K562 (cell line): ENCODE data around the gene ACBD4. TPM values are rescaled to one million over a fixed set of nuclear protein-coding genes. Genes with fewer than 3 reads are reported as not detected.

ENCODE experiments used
- ATF1 ChIP-seq, 2 experiments: fragments of 450-650 bp in 1 of 2; IDR thresholded peaks; 2 replicates each; pipeline ENCODE4 v1.6.1; 2016; ENCODE audit warnings: missing compliant biosample characterization in 1 of 2, missing genetic modification characterization in 1 of 2
- E2F6 ChIP-seq, 2 experiments: IDR thresholded peaks; 2 replicates each; pipeline ENCODE4 v1.6.1; 2011; ENCODE audit warnings: borderline replicate concordance in 1 of 2, control low read depth in 1 of 2, low read depth in 1 of 2, low read length in 1 of 2, mild to moderate bottlenecking in 1 of 2, mixed read lengths in 1 of 2, moderate library complexity in 1 of 2; ENCODE audit not compliant: insufficient read depth in 1 of 2, insufficient read length in 1 of 2, poor library complexity in 1 of 2, severe bottlenecking in 1 of 2; ENCODE audit errors: extremely low read depth in 1 of 2
- E2F8 ChIP-seq: fragments of 450-650 bp; IDR thresholded peaks from 2 replicates; pipeline ENCODE4 v1.7.1; 2018; ENCODE audit warnings: mild to moderate bottlenecking, low read depth; ENCODE audit not compliant: partially characterized antibody
- ETS1 ChIP-seq: conservative IDR thresholded peaks from 2 replicates; pipeline ENCODE4 v1.6.1; 2011; ENCODE audit warnings: low read depth, mild to moderate bottlenecking, low read length; ENCODE audit not compliant: control insufficient read depth
- HMG20A ChIP-seq: fragments of 450-650 bp; formaldehyde crosslinking; conservative IDR thresholded peaks from 2 replicates; pipeline ENCODE4 v1.4.0; 2020; ENCODE audit warnings: mild to moderate bottlenecking, mixed read lengths
- HNRNPK ChIP-seq: fragments of 200-400 bp; formaldehyde crosslinking; IDR thresholded peaks from one replicate; pipeline ENCODE4 v1.6.1; 2018; ENCODE audit warnings: mild to moderate bottlenecking, low read depth, low read length; ENCODE audit not compliant: poor library complexity, severe bottlenecking
- HOXB6 ChIP-seq: fragments of 250-450 bp; sonication (Bioruptor Pico); IDR thresholded peaks from 2 replicates; pipeline ENCODE4 v1.5.1; 2022; ENCODE audit warnings: mild to moderate bottlenecking, borderline replicate concordance
- NCOA6 ChIP-seq: fragments of 450-650 bp; IDR thresholded peaks from 2 replicates; pipeline ENCODE4 v1.6.1; 2017; ENCODE audit warnings: mild to moderate bottlenecking
- PHB2 ChIP-seq: fragments of 450-650 bp; IDR thresholded peaks from 2 replicates; pipeline ENCODE4 v1.6.1; 2017; ENCODE audit warnings: low read depth
- TGIF2 ChIP-seq: sonication (generic); formaldehyde crosslinking; IDR thresholded peaks from 2 replicates; pipeline ENCODE4 v1.8.1; 2022; ENCODE audit warnings: mild to moderate bottlenecking, missing genetic modification reagents, moderate library complexity
- UBTF ChIP-seq, 2 experiments: IDR thresholded peaks; 2 replicates each; pipeline ENCODE4 v1.6.1; 2012; ENCODE audit warnings: improper control_type of control experiment in 2 of 2, low read depth in 2 of 2, low read length in 2 of 2, borderline replicate concordance in 1 of 2
- ZNF280A ChIP-seq: fragments of 450-650 bp; IDR thresholded peaks from 2 replicates; pipeline ENCODE4 v1.6.1; 2018; ENCODE audit warnings: mild to moderate bottlenecking, low read depth; ENCODE audit not compliant: partially characterized antibody
- ZNF398 ChIP-seq: fragments of 250-450 bp; sonication (Bioruptor Pico); IDR thresholded peaks from 2 replicates; pipeline ENCODE4 v1.8.0; 2021; ENCODE audit warnings: moderate library complexity, mild to moderate bottlenecking, inconsistent platforms
- polyA plus RNA-seq, 8 experiments: library from polyadenylated mRNA; depleted of rRNA in 4 of 8; stranded (reverse) in 5 of 8; unstranded in 3 of 8; fragments of >200 nt; fragmentation: Nextera tagmentation in 2 of 8; fragmentation: Illumina TruSeq in 1 of 8; extraction: Ambion mirVana in 2 of 8; extraction: Trizol in 1 of 8; gene quantifications; 2 replicates each; pipeline versions ENCODE4 v1.2.1 to v1.2.3, GENCODE V29; 2011 to 2014; ENCODE audit warnings: inconsistent platforms in 1 of 8, missing spikeins in 1 of 8
- total RNA-seq, 7 experiments: library from RNA; depleted of rRNA in 6 of 7; stranded (reverse); fragments of >200 nt in 6 of 7; fragmentation: Illumina TruSeq in 2 of 7; extraction: Trizol in 2 of 7; gene quantifications; 2 replicates each; pipeline versions ENCODE4 v1.2.1 to v1.2.3, GENCODE V29; 2011 to 2021; ENCODE audit warnings: low replicate concordance in 1 of 7

Gene ACBD4
- total and polyA plus RNA-seq, 9 of the 15 experiments (the other 6 are each of a cell fraction or from before 2014, with no cell fraction given) = 0.14 to 6.9 (median 4.6) TPM

GRCh38 chr17:45146890-45147580 is 11.5 kb downstream of the ACBD4 start (continued):
- TF ChIP-seq E2F6 (IDR thresholded peaks at IDR 0.05; ENCODE audit: borderline replicate concordance in 1 of 2, extremely low read depth in 1 of 2, insufficient read depth in 1 of 2, insufficient read length in 1 of 2, low read depth in 1 of 2, low read length in 1 of 2, poor library complexity in 1 of 2, severe bottlenecking in 1 of 2) (peak in 1 of 2 experiments; percentile 22), HOXB6 (CRISPR knock-in tag) (no peak), HMG20A (CRISPR knock-in tag) (no peak), TGIF2 (CRISPR knock-in tag) (no peak), ATF1 (CRISPR knock-in tag; IDR thresholded peaks at IDR 0.05) (no peak), ATF1 (tag; IDR thresholded peaks at IDR 0.05) (no peak; the same call in 1 of the 2 replicates), HNRNPK (no peak), ZNF398 (no peak), PHB2 (no peak), ZNF280A (no peak), E2F8 (no peak), ETS1 (no peak), UBTF (IDR thresholded peaks at IDR 0.05; ENCODE audit: borderline replicate concordance in 1 of 2, low read depth in 2 of 2, low read length in 2 of 2) (no peak), NCOA6 (no peak)
